H9 (cell line): ENCODE results near the gene EPN1. TPM values are rescaled to one million over a fixed set of nuclear protein-coding genes. Genes with fewer than 3 reads are reported as not detected.

Source experiments
- DNase-seq: peaks from one replicate; pipeline ENCODE4 v3.0.0-alpha.2; 2017
- H2AFZ ChIP-seq: one replicate; pipeline ENCODE4 v1.6.1; 2013; ENCODE audit warnings: mild to moderate bottlenecking, low read length, control low read depth, moderate library complexity
- H2AK5ac ChIP-seq: 2 replicates; pipeline ENCODE4 v1.6.1; 2013; ENCODE audit warnings: low read length, control low read depth, mixed read lengths; ENCODE audit not compliant: insufficient read length
- H2BK120ac ChIP-seq: one replicate; pipeline ENCODE4 v1.6.1; 2013; ENCODE audit warnings: low read depth, mild to moderate bottlenecking, low read length, control low read depth, inconsistent platforms; ENCODE audit not compliant: poor library complexity, severe bottlenecking
- H2BK12ac ChIP-seq: 2 replicates; pipeline ENCODE4 v1.6.1; 2013; ENCODE audit warnings: low read length, control low read depth, mixed read lengths, low read depth; ENCODE audit not compliant: insufficient read length
- H2BK15ac ChIP-seq: 2 replicates; pipeline ENCODE4 v1.6.1; 2013; ENCODE audit warnings: low read depth, low read length, control low read depth
- H2BK20ac ChIP-seq: one replicate; pipeline ENCODE4 v1.6.1; 2013; ENCODE audit warnings: low read depth, mild to moderate bottlenecking, low read length, control low read depth, inconsistent platforms; ENCODE audit not compliant: poor library complexity, severe bottlenecking
- H2BK5ac ChIP-seq: 2 replicates; pipeline ENCODE4 v1.6.1; 2013; ENCODE audit warnings: low read length, control low read depth, mixed read lengths; ENCODE audit not compliant: insufficient read length
- H3K14ac ChIP-seq: 2 replicates; pipeline ENCODE4 v1.6.1; 2013; ENCODE audit warnings: low read length, control low read depth; ENCODE audit not compliant: insufficient read depth
- H3K18ac ChIP-seq: 2 replicates; pipeline ENCODE4 v1.6.1; 2013; ENCODE audit warnings: low read depth, mild to moderate bottlenecking, mixed read lengths, low read length, control low read depth; ENCODE audit not compliant: insufficient read length
- H3K23ac ChIP-seq: 2 replicates; pipeline ENCODE4 v1.6.1; 2013; ENCODE audit warnings: low read length, control low read depth, mixed read lengths, low read depth; ENCODE audit not compliant: insufficient read length
- H3K23me2 ChIP-seq: 2 replicates; pipeline ENCODE4 v1.6.1; 2013; ENCODE audit warnings: low read depth, mild to moderate bottlenecking, mixed read lengths, low read length, control low read depth; ENCODE audit not compliant: insufficient read length, poor library complexity, severe bottlenecking
- H3K27ac ChIP-seq: 2 replicates; pipeline ENCODE4 v1.5.1; 2013; ENCODE audit warnings: low read length, control low read depth, mixed read lengths, low read depth; ENCODE audit not compliant: insufficient read length
- H3K27me3 ChIP-seq: 2 replicates; pipeline ENCODE4 v1.6.1; 2013; ENCODE audit warnings: low read length, control low read depth, inconsistent platforms; ENCODE audit not compliant: insufficient read depth
- H3K4ac ChIP-seq: 2 replicates; pipeline ENCODE4 v1.6.1; 2013; ENCODE audit warnings: low read depth, mild to moderate bottlenecking, control low read depth, inconsistent platforms, low read length, moderate library complexity
- H3K4me1 ChIP-seq: 2 replicates; pipeline ENCODE4 v1.6.1; 2013; ENCODE audit warnings: low read length, control low read depth, inconsistent platforms; ENCODE audit not compliant: insufficient read depth
- H3K4me2 ChIP-seq: 2 replicates; pipeline ENCODE4 v1.6.1; 2013; ENCODE audit warnings: low read length, control low read depth, mixed read lengths; ENCODE audit not compliant: insufficient read length, insufficient read depth
- H3K56ac ChIP-seq: 2 replicates; pipeline ENCODE4 v1.6.1; 2013; ENCODE audit warnings: low read depth, mild to moderate bottlenecking, mixed read lengths, low read length, control low read depth; ENCODE audit not compliant: insufficient read length
- H3K79me1 ChIP-seq: 2 replicates; pipeline ENCODE4 v1.6.1; 2013; ENCODE audit warnings: low read depth, mild to moderate bottlenecking, moderate library complexity, low read length, control low read depth, inconsistent platforms; ENCODE audit not compliant: insufficient read depth, poor library complexity, severe bottlenecking
- H3K79me2 ChIP-seq: 2 replicates; pipeline ENCODE4 v1.6.1; 2013; ENCODE audit warnings: low read length, control low read depth, inconsistent platforms; ENCODE audit not compliant: insufficient read depth
- H3K9ac ChIP-seq: 2 replicates; pipeline ENCODE4 v1.6.1; 2013; ENCODE audit warnings: low read length, control low read depth, mixed read lengths; ENCODE audit not compliant: insufficient read length; ENCODE audit errors: extremely low read depth
- H3K9me3 ChIP-seq: one replicate; pipeline ENCODE4 v1.6.1; 2013; ENCODE audit warnings: low read depth, low read length, inconsistent platforms; ENCODE audit not compliant: control insufficient read depth
- H3T11ph ChIP-seq: one replicate; pipeline ENCODE4 v1.6.1; 2013; ENCODE audit warnings: mild to moderate bottlenecking, low read length, control low read depth, inconsistent platforms
- H4K20me1 ChIP-seq: one replicate; pipeline ENCODE4 v1.6.1; 2013; ENCODE audit not compliant: control insufficient read depth, insufficient read length, insufficient read depth
- H4K5ac ChIP-seq: 2 replicates; pipeline ENCODE4 v1.6.1; 2013; ENCODE audit warnings: low read depth, mild to moderate bottlenecking, mixed read lengths, low read length, control low read depth; ENCODE audit not compliant: insufficient read length
- H4K8ac ChIP-seq: replicated peaks from 2 replicates; pipeline ENCODE4 v1.6.1; 2013; ENCODE audit warnings: low read length, control low read depth, mixed read lengths, low read depth; ENCODE audit not compliant: insufficient read length
- H4K91ac ChIP-seq: 2 replicates; pipeline ENCODE4 v1.6.1; 2013; ENCODE audit warnings: low read depth, mild to moderate bottlenecking, moderate library complexity, mixed read lengths, low read length, control low read depth; ENCODE audit not compliant: insufficient read length
- H3K27ac Mint-ChIP-seq, 3 experiments: 2 replicates in 2 of 3; 3 replicates in 1 of 3; pipeline ENCODE4 v1.8.0; 2020 to 2021; ENCODE audit warnings: mixed read lengths in 3 of 3, mild to moderate bottlenecking in 1 of 3, moderate library complexity in 1 of 3
- H3K27me3 Mint-ChIP-seq: 2 replicates; pipeline ENCODE4 v1.8.0; 2021; ENCODE audit warnings: low read depth, mild to moderate bottlenecking, moderate library complexity, mixed read lengths
- H3K36me3 Mint-ChIP-seq, 3 experiments: 2 replicates in 2 of 3; 3 replicates in 1 of 3; pipeline ENCODE4 v1.8.0; 2020 to 2021; ENCODE audit warnings: low read depth in 3 of 3, mixed read lengths in 3 of 3; ENCODE audit not compliant: insufficient read depth in 1 of 3
- H3K4me1 Mint-ChIP-seq, 2 experiments: 2 replicates each; pipeline ENCODE4 v1.8.0; 2020; ENCODE audit warnings: mixed read lengths in 2 of 2
- H3K4me3 Mint-ChIP-seq, 2 experiments: 2 replicates in 1 of 2; 3 replicates in 1 of 2; pipeline ENCODE4 v1.8.0; 2020 to 2021; ENCODE audit warnings: mild to moderate bottlenecking in 2 of 2, mixed read lengths in 2 of 2, moderate library complexity in 1 of 2
- H3K9me3 Mint-ChIP-seq, 2 experiments: 2 replicates in 1 of 2; 3 replicates in 1 of 2; pipeline ENCODE4 v1.8.0; 2020; ENCODE audit warnings: mild to moderate bottlenecking in 2 of 2, mixed read lengths in 2 of 2, moderate library complexity in 1 of 2
- WGBS: extraction: QIAGEN DNeasy Blood & Tissue Kit; methylation state at CpG from one replicate; pipeline ENCODE4 v1.1.7; 2013; ENCODE audit warnings: missing lambda C conversion rate, low lambda C conversion rate, mixed read lengths; ENCODE audit not compliant: insufficient read length; ENCODE audit errors: extremely low coverage; 5-methylcytosine and 5-hydroxymethylcytosine counted together
- total RNA-seq: library from RNA; stranded (reverse); gene quantifications from 2 replicates; pipeline ENCODE4 v1.2.1, GENCODE V29; 2021
- TF ChIP-seq, protein P1 (sequence below): fragments of 200-600 bp; sonication (generic); conservative IDR thresholded peaks from 3 replicates; pipeline ENCODE4 v1.8.0; 2021; ENCODE audit warnings: antibody characterized with exemption, mild to moderate bottlenecking

The EPN1 gene
- total RNA-seq, 1 experiment from 2014 or later, result 159 TPM

DNA sequence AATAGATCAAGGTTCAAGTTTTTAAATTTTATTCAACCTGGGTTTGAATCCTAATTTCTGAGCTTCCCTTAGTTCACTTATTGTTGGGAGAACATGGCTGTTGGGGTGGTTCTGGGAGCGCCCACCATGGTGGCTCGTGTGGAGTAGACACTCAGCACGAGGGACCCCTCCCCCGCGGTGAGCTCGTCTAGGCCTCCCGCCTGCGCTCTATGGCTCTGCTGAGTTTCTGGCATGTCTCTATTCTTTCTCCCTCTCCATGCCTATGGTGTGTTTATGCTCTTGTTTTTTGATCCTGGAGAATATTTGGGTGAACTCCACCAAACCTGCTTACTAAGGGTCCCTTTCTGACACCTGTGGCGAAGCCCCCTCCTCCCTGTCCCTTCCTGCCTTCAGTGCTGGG is 1.6 kb upstream of the EPN1 start:
- no peak overlapping the region for H4K91ac ChIP-seq
- H3K79me1 ChIP-seq, result peaks cover 12% of the 10 kb centered on the region
- H3K27ac Mint-ChIP-seq, result peak overlapping the region in 2 of 3 experiments; percentile 87 to 97; a peak in 6 of 7 replicates
- no peak for DNase-seq
- H3K79me2 ChIP-seq, result peaks cover 19% of the 10 kb centered on the region; the same call in 1 of the 2 replicates
- no peaks in the 10 kb centered on the region for H3K4me1 ChIP-seq
- H3K4me2 ChIP-seq, result no peak overlapping the region
- H2BK5ac ChIP-seq, result no peak overlapping the region
- TF ChIP-seq, protein P1, sequence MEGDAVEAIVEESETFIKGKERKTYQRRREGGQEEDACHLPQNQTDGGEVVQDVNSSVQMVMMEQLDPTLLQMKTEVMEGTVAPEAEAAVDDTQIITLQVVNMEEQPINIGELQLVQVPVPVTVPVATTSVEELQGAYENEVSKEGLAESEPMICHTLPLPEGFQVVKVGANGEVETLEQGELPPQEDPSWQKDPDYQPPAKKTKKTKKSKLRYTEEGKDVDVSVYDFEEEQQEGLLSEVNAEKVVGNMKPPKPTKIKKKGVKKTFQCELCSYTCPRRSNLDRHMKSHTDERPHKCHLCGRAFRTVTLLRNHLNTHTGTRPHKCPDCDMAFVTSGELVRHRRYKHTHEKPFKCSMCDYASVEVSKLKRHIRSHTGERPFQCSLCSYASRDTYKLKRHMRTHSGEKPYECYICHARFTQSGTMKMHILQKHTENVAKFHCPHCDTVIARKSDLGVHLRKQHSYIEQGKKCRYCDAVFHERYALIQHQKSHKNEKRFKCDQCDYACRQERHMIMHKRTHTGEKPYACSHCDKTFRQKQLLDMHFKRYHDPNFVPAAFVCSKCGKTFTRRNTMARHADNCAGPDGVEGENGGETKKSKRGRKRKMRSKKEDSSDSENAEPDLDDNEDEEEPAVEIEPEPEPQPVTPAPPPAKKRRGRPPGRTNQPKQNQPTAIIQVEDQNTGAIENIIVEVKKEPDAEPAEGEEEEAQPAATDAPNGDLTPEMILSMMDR, result no peak
- no peak overlapping the region for H4K5ac ChIP-seq
- no peak overlapping the region for H3K18ac ChIP-seq
- H2AFZ ChIP-seq, result no peak overlapping the region
- H4K20me1 ChIP-seq, result no peaks in the 10 kb centered on the region
- H3K4me3 Mint-ChIP-seq, result peak overlapping the region; percentile 42 to 74
- no peak overlapping the region for H2BK12ac ChIP-seq
- no peaks in the 10 kb centered on the region; a peak in 1 of 5 replicates for H3K9me3 Mint-ChIP-seq
- H3K23ac ChIP-seq, result no peak overlapping the region
- no peak overlapping the region for H3K27ac ChIP-seq
- no peak overlapping the region for H3T11ph ChIP-seq
- no peak overlapping the region for H2BK15ac ChIP-seq
- H3K4me1 Mint-ChIP-seq, result peaks cover 41 to 48% of the 10 kb centered on the region in 2 experiments
- H3K56ac ChIP-seq, result no peak overlapping the region
- peaks cover 6% of the 10 kb centered on the region for H3K23me2 ChIP-seq
- H3K27me3 ChIP-seq, result no peaks in the 10 kb centered on the region
- no peaks in the 10 kb centered on the region for H3K9me3 ChIP-seq
- H2BK120ac ChIP-seq, result no peak overlapping the region
- H3K14ac ChIP-seq, result no peak overlapping the region
- no peak overlapping the region for H3K9ac ChIP-seq
- whole genome bisulfite sequencing, result no CpG with 5 or more reads among the region's 9 CpGs
- no peak overlapping the region for H3K4ac ChIP-seq
- H3K36me3 Mint-ChIP-seq, result peaks cover 31 to 60% (median 53%) of the 10 kb centered on the region in 3 experiments
- H2BK20ac ChIP-seq, result no peak overlapping the region
- H4K8ac ChIP-seq, result no peak overlapping the region
- no peaks in the 10 kb centered on the region for H3K27me3 Mint-ChIP-seq
- H2AK5ac ChIP-seq, result no peak overlapping the region
